GM18907 (cell line): ENCODE data around the gene PHF11.
A peak's percentile ranks its signal among the peaks of the same experiment; 100 is the strongest.

Experiments
- ATAC-seq: cut with Tn5 transposase; IDR thresholded peaks from one replicate; pipeline ENCODE4 v1.9.1; 2021; ENCODE audit warnings: mild to moderate bottlenecking, moderate library complexity; ENCODE audit not compliant: unreplicated experiment

The PHF11 gene

GRCh38 chr13:49497272-49497671 is 1.5 kb downstream of the PHF11 start:
- no peak for ATAC-seq

GRCh38 chr13:49498206-49498605 is 2.5 kb downstream of the PHF11 start:
- no peak for ATAC-seq

- no peak for ATAC-seq
These were observed 4.3 kb downstream of the PHF11 start for GRCh38 chr13:49499889-49500660.

GRCh38 chr13:49502954-49503353 is 7.2 kb downstream of the PHF11 start:
- no peak for ATAC-seq

GRCh38 chr13:49503951-49504350 is 8.2 kb downstream of the PHF11 start:
- no peak for ATAC-seq

- ATAC-seq, result no peak
These were observed 16.8 kb downstream of the PHF11 start for GRCh38 chr13:49512578-49512977.

GRCh38 chr13:49516467-49516866 is 20.7 kb downstream of the PHF11 start:
- no peak for ATAC-seq

- no peak for ATAC-seq
These were observed 21.7 kb downstream of the PHF11 start for GRCh38 chr13:49517461-49517860.

- ATAC-seq, result no peak
These were observed 25.5 kb downstream of the PHF11 start for GRCh38 chr13:49521224-49521623.

- ATAC-seq, result no peak
These were observed 29.2 kb downstream of the PHF11 start for GRCh38 chr13:49524740-49525501.

- ATAC-seq, result no peak
These were observed 31.4 kb downstream of the PHF11 start for GRCh38 chr13:49527123-49527522.

GRCh38 chr13:49528161-49528560 is 32.4 kb downstream of the PHF11 start:
- ATAC-seq, result no peak

- peak; percentile 72 for ATAC-seq
These were observed 34.7 kb downstream of the PHF11 start for GRCh38 chr13:49530457-49530856.

- ATAC-seq, result no peak
These were observed 36.8 kb downstream of the PHF11 start for GRCh38 chr13:49532593-49532992.

GRCh38 chr13:49533011-49533410 is 37.3 kb downstream of the PHF11 start:
- no peak for ATAC-seq

GRCh38 chr13:49533591-49534269 is 38.0 kb downstream of the PHF11 start:
- no peak for ATAC-seq

GRCh38 chr13:49536144-49536873 is 40.6 kb downstream of the PHF11 start:
- peak; percentile 80 for ATAC-seq

- no peak for ATAC-seq
These were observed 42.7 kb downstream of the PHF11 start for GRCh38 chr13:49538404-49538803.

- no peak for ATAC-seq
These were observed 43.6 kb downstream of the PHF11 start for GRCh38 chr13:49539313-49539712.

GRCh38 chr13:49539746-49540145 is 44.0 kb downstream of the PHF11 start:
- no peak for ATAC-seq

- ATAC-seq, result peak; percentile 44
These were observed 44.8 kb downstream of the PHF11 start for GRCh38 chr13:49540552-49540951.
